OCI-LY1 (cell line): ENCODE data around the gene LRP2.

ENCODE experiments used
- CTCF ChIP-seq: fragments of 200-600 bp; sonication (generic), shearing (Covaris generic); IDR thresholded peaks from 2 replicates; pipeline ENCODE4 v1.5.1; 2017; ENCODE audit warnings: mild to moderate bottlenecking, antibody characterized with exemption, low read length, moderate library complexity, mixed read lengths
- EZH2 ChIP-seq: fragments of 200-600 bp; sonication (generic), shearing (Covaris generic); IDR thresholded peaks from 2 replicates; pipeline ENCODE4 v1.8.0; 2017; ENCODE audit warnings: borderline replicate concordance, mixed run types, mild to moderate bottlenecking, antibody characterized with exemption, low read length, moderate library complexity, mixed read lengths

DNA sequence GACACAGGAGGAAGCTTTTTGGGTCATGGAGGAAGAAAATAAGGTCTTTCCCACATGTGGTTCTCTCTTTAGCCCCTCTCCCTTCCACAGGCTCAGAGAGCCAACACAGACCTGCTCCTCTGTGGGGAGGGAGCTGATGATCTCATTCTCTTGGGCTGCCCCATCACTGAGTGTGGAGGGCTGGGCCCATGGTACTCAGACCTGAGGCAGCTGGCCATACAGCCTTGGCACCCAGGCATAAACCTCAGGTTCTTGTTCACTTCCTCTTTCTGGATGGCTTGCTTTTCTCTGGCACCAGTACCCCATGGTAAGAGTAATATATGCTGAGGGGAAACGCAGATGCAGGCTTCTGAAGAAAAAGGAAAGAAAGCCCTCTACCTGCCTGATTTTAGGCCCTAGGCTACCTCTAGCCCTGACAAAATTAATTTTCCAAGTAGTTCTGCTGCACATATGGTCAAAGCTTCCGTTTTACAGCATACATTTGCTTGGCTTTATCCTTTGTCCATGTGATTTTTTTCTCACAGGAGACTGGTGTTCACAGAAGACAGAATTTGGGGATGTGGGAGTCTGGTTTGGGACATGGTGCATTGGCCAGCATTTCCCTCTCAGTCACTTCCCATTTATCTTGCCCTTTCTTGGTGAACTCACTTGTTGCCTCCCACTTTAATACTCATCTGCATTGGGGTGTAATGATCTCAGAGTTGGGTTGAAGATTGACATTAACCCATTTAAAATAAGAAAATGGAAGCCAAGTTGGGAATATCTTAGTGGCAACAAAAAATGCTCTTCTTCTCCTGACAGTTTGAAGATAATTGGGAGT is 281.9 kb downstream of the LRP2 start:
- no peak for TF ChIP-seq CTCF
- TF ChIP-seq EZH2, result no peak
